Right atrium auricular region (tissue), 2 donors: ENCODE data around the gene TRERF1. TPM values are rescaled to one million over a fixed set of nuclear protein-coding genes. Genes with fewer than 3 reads are reported as not detected.

Source experiments
- DNase-seq: peaks from one replicate; pipeline ENCODE4 v3.0.0-alpha.2; 2019; ENCODE audit warnings: low spot score
- H3K27ac ChIP-seq, 2 donors: fragments of 200-600 bp; sonication (generic); 1 replicate in 1 of 2; 2 replicates in 1 of 2; pipeline ENCODE4 v1.5.1; 2016 to 2019
- H3K27me3 ChIP-seq, 2 donors: fragments of 200-600 bp; sonication (generic); one replicate each; pipeline versions ENCODE4 v1.5.1 to v1.6.0; 2017 to 2019
- H3K36me3 ChIP-seq: fragments of 200-600 bp; sonication (generic); one replicate; pipeline ENCODE4 v1.5.1; 2016
- H3K4me1 ChIP-seq, 2 donors: fragments of 200-600 bp; sonication (generic); one replicate each; pipeline versions ENCODE4 v1.5.1 to v1.6.0; 2017 to 2019
- H3K4me3 ChIP-seq, 2 donors: fragments of 200-600 bp; sonication (generic); 1 replicate in 1 of 2; 2 replicates in 1 of 2; pipeline ENCODE4 v1.5.1; 2017 to 2019; ENCODE audit warnings: mild to moderate bottlenecking in 1 of 2, moderate library complexity in 1 of 2
- H3K9me3 ChIP-seq, 2 donors: fragments of 200-600 bp; sonication (generic); one replicate each; pipeline ENCODE4 v1.5.1; 2019
- total RNA-seq, 2 donors: library from RNA; depleted of rRNA; stranded (reverse); fragments of >200 nt; gene quantifications; one replicate each; pipeline ENCODE4 v1.1.0, GENCODE V29; 2016
- TF ChIP-seq, protein P1 (sequence below), 2 donors: fragments of 200-600 bp; sonication (generic); IDR thresholded peaks; one replicate each; pipeline ENCODE4 v1.5.1; 2019; ENCODE audit warnings: antibody characterized with exemption in 2 of 2

Gene TRERF1
- total RNA-seq, 2 donors from 2014 or later, result 1.9 to 2.5 TPM

DNA sequence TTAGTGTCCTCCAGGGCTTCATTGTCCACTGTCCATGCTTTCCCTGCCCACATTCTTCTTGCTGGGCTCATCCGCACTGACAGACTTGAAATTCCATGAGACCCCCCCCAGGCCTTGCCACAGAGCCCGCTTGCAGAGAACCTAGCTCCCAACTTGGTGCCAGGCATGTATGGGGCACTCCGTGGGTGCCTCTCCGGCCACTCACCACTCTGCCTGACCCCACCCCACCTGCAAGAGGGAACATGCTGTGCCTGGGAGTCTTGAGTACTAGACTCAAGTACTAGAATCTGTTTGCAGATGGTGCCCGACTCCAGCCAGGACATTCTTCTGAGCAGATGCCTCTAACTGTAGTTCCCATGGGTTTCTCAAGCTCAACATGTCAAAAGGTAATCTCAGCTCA, 47.9 kb downstream of the TRERF1 start:
- Histone ChIP-seq H3K4me3 (no peak overlapping the region), H3K9me3 (no peaks in the 10 kb centered on the region), H3K27ac (peak overlapping the region; percentile 41 to 60), H3K36me3 (no peaks in the 10 kb centered on the region), H3K27me3 (no peaks in the 10 kb centered on the region), H3K4me1 (peaks cover 0 to 35% of the 10 kb centered on the region in 2 donors)
- TF ChIP-seq, protein P1, sequence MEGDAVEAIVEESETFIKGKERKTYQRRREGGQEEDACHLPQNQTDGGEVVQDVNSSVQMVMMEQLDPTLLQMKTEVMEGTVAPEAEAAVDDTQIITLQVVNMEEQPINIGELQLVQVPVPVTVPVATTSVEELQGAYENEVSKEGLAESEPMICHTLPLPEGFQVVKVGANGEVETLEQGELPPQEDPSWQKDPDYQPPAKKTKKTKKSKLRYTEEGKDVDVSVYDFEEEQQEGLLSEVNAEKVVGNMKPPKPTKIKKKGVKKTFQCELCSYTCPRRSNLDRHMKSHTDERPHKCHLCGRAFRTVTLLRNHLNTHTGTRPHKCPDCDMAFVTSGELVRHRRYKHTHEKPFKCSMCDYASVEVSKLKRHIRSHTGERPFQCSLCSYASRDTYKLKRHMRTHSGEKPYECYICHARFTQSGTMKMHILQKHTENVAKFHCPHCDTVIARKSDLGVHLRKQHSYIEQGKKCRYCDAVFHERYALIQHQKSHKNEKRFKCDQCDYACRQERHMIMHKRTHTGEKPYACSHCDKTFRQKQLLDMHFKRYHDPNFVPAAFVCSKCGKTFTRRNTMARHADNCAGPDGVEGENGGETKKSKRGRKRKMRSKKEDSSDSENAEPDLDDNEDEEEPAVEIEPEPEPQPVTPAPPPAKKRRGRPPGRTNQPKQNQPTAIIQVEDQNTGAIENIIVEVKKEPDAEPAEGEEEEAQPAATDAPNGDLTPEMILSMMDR (IDR thresholded peaks at IDR 0.05), result no peak
- no peak for DNase-seq

- peaks cover 0 to 35% of the 10 kb centered on the region in 2 donors for H3K4me1 ChIP-seq
- no peak overlapping the region for H3K27ac ChIP-seq
- H3K27me3 ChIP-seq, result no peaks in the 10 kb centered on the region
- no peak for DNase-seq
- no peak overlapping the region for H3K4me3 ChIP-seq
- H3K9me3 ChIP-seq, result no peaks in the 10 kb centered on the region
- TF ChIP-seq, protein P1 (IDR thresholded peaks at IDR 0.05), result no peak
- H3K36me3 ChIP-seq, result no peaks in the 10 kb centered on the region
Measured at GRCh38 chr6:42403421-42403820, 48.3 kb downstream of the TRERF1 start.

DNA sequence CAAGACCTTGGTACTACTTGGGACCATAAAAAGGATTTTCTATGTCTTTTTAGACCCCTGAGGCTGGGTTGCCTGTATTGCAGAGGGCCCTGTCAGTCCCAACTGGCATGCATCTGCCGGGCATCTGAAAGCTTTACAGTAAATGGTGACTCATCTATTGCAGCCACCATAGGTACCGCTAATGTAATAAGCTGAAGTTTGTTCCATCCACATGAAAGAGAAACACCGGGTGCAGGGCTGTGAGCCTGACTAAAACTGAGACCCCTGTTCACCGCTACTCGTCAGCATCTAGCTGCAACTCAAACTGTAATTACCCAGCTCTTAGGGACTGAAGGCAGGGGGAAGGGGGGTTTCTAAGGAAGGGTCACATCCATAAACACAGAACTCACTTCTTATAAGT, 49.5 kb downstream of the TRERF1 start:
- TF ChIP-seq, protein P1 (IDR thresholded peaks at IDR 0.05), result no peak
- Histone ChIP-seq H3K9me3 (no peaks in the 10 kb centered on the region), H3K4me3 (no peak overlapping the region), H3K36me3 (no peaks in the 10 kb centered on the region), H3K4me1 (peaks cover 0 to 35% of the 10 kb centered on the region in 2 donors), H3K27me3 (no peaks in the 10 kb centered on the region), H3K27ac (no peak overlapping the region)
- DNase-seq, result no peak

GRCh38 chr6:42401613-42401951, 50.1 kb downstream of the TRERF1 start:
- TF ChIP-seq, protein P1 (IDR thresholded peaks at IDR 0.05), result no peak
- no peak overlapping the region for H3K27ac ChIP-seq
- H3K9me3 ChIP-seq, result no peaks in the 10 kb centered on the region
- H3K36me3 ChIP-seq, result no peaks in the 10 kb centered on the region
- peaks cover 0 to 29% of the 10 kb centered on the region in 2 donors for H3K4me1 ChIP-seq
- no peak for DNase-seq
- no peaks in the 10 kb centered on the region for H3K27me3 ChIP-seq
- no peak overlapping the region for H3K4me3 ChIP-seq

DNA sequence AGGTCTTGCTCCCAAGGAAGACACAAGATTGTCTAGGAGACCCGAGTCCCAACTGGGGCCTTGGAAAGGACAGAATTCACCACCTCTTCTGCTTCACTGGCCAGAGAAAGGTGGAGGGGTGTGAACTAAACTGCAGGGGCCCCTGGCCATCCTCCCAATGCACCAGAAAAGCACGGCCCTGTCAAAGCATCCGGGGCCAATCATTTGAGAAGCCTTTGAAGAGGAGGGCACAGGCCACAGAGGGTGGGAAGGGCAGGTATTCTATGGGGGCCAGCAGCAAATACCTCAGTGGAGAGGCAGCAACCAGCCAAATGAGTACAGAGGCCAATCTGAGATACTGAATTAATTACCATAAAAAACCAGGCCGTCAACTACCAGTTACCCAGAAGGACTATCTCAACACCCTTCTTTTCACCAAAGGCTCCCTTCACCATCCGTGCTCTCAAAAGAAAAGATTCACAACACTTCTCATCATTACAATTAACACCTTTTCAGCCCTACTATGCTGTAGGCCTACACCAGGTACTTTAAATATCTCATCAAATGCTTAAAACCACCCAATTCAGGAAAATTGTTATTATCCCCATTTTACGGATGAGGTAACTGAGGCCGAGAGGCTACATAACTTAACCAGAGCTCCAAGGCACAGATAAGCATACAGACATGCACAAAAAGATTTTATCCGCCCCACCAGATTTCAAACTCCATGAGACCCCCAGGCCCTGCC, 50.7 kb downstream of the TRERF1 start:
- H3K9me3 ChIP-seq, result no peaks in the 10 kb centered on the region
- DNase-seq, result no peak
- TF ChIP-seq, protein P1 (IDR thresholded peaks at IDR 0.05), result no peak
- no peak overlapping the region for H3K4me3 ChIP-seq
- peaks cover 0 to 24% of the 10 kb centered on the region in 2 donors for H3K4me1 ChIP-seq
- no peaks in the 10 kb centered on the region for H3K36me3 ChIP-seq
- H3K27ac ChIP-seq, result no peak overlapping the region
- H3K27me3 ChIP-seq, result no peaks in the 10 kb centered on the region
